ENCODE data around the gene USP25. TPM values are rescaled to one million over a fixed set of nuclear protein-coding genes. Genes with fewer than 3 reads are reported as not detected.

USP25 gene
- total RNA-seq, 1 donor from 2014 or later = 126 TPM

- no peak for DNase-seq
Measured at GRCh38 chr21:15820327-15820726, 90.5 kb downstream of the USP25 start.

DNA sequence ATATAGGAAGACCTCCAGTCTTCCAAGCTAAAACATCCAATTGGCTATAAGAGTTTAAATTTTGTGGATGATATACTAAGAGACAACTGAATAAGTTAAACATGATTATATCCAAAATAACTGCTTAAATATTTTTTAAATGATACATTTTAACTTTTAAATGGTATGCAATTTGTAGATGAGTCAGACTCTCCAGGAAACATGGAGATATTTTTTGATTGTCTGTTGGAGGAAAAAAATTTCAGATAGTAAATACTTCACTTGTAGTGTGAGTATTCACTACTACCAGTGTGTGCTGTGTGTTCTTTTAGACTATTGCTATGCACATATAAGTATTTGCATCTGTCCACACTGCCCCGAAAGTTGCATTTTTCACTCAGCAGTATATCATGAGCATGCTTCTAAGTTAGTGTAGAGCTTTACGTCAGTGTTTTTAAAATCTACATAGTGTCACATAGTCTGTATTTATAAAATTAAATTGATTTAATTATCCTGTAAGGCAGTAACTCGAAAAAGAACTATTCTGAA, 91.1 kb downstream of the USP25 start:
- no peak for DNase-seq

DNA sequence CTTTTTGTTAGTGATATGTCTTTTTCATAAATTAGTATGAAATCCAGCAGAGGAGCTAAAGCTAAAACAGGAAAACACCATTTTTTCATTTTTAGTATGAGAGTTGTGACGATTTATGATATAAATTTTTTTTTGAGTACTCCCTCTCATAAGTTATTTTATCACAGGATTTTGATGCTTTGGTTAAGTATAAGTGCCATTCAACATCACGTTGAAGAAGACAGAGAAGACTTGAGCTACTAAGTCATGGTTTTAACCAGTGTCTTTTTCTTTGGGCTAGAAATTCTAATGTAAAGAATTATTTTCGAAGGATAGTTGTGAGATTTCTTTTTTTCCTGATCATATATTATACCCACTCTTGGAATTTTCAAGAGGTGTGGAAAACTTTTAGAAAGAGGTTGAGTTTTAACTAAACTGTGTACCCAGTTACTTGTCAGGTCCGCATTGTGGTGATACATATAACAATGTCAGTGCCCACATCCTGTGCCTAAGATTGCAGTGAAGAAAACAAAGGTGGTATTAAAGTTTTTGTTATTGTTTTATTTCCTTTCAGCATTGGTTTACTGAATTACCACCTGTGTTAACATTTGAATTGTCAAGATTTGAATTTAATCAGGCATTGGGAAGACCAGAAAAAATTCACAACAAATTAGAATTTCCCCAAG, 93.8 kb downstream of the USP25 start:
- no peak for DNase-seq

- no peak for DNase-seq
Measured at GRCh38 chr21:15825700-15826099, 95.9 kb downstream of the USP25 start.

- no peak for DNase-seq
Measured at GRCh38 chr21:15826147-15826780, 96.5 kb downstream of the USP25 start.

- DNase-seq = no peak
Measured at GRCh38 chr21:15826908-15827601, 97.3 kb downstream of the USP25 start.

DNA sequence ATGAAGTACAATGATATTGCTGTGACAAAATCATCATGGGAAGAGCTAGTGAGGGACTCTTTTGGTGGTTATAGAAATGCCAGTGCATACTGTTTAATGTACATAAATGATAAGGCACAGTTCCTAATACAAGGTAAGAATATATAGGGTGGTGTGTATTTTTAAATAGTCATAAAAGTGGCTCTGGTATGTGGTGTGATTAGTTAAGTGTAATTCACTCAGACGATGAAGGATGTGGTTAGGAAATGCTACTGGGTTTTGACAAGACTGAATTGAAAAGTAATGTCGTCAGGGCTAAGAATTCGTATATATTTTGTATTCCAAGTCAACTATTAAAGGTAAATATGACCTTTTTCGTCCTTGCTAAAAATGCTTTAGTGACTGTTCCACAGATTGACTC, 101.7 kb downstream of the USP25 start:
- no peak for DNase-seq

GRCh38 chr21:15837645-15838044, 107.9 kb downstream of the USP25 start:
- DNase-seq = no peak

GRCh38 chr21:15839026-15839425, 109.2 kb downstream of the USP25 start:
- no peak for DNase-seq

DNA sequence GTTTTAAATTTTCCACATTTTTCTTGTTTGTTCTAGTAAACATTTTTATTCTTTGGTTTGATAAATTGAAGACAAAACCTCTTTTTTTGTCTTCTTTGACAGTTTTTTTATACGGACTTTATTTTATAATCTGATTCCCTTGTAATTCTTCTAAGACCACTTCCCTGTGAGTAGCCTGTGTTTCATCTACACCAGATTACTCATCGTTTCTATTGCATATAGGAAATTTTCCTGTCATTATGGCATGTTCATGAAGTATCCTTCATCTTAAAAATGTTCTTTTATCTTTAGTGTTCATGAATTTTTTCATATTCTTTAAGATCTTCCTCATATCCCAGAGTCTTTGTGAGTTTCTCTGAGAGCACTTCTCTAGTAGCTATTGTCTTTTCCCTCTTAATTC, 109.8 kb downstream of the USP25 start:
- DNase-seq = no peak

DNA sequence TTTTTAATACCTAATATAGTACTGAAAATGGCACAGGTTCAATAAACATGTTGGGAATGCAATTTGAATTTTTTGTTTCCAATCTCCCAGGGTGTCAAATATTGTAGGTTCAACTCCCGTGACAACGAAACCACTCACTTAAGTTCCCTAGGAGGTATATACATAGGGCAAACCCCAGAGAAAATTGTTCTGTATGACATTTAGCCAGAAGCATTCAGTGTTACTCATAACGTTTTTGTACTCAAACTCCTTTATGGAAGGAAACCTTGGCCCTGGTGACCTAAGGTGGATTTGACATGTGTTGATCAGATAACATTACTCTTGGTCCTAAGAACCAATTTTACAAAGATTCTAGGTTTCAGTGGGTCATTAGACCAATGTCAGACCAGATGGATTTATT, 110.6 kb downstream of the USP25 start:
- DNase-seq = no peak

GRCh38 chr21:15841856-15842564, 112.2 kb downstream of the USP25 start:
- no peak for DNase-seq

DNA sequence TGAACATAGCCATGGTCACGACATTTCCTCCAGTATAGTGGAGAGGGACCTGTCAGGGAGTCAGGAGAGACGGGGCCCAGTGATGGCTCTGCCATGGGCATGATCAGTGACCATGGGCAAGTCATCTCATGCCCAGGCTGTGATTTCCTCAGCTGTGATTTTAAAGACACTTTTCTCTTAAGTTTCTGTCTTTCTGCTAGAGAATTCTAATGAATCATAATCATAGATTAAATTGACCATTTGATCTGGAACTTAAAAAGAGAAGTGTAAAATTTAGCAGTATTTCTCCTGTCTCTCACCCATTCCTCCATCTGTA, 112.7 kb downstream of the USP25 start:
- no peak for DNase-seq

- no peak for DNase-seq
Measured at GRCh38 chr21:15843766-15844165, 114.0 kb downstream of the USP25 start.

GRCh38 chr21:15848634-15849560, 119.1 kb downstream of the USP25 start:
- DNase-seq = no peak

DNA sequence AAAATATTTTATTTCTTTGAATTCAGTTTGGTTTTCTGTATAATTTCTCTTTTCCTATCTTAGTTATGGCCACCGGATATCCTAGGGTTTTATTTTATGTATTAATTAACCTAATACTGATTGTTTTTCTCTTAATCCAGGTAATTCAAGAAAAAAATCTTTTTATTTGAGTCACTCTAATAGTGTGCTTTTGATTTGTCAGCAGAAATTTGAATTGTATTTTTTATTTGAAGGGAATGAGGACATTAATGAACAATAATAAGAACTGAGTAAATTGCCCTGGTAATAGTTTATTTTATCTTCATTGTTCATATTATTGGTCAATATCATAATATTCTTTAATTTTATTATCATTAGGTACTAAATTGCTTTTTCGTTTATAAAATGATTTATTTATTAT, 120.1 kb downstream of the USP25 start:
- DNase-seq = no peak

GRCh38 chr21:15850645-15851044, 120.9 kb downstream of the USP25 start:
- no peak for DNase-seq

GRCh38 chr21:15852146-15852545, 122.4 kb downstream of the USP25 start:
- DNase-seq = no peak

DNA sequence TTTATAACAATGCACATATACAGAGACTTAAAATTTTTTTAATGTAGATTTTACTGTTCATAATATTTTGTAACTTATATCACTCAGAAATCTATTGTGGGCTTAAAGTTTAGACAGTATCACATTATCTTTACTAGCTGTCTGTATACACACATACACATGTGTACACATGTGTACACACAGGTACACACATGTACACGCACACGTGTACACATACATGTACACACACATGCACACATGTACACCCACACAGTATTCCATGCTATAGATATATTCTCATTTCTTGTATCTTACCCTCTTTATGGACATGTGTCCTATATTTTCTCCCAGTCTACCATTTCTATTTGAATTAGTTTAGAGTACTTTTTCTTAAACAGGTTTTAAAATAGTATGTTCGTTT, 123.3 kb downstream of the USP25 start:
- DNase-seq = no peak

GRCh38 chr21:15856813-15857212, 127.0 kb downstream of the USP25 start:
- no peak for DNase-seq

DNA sequence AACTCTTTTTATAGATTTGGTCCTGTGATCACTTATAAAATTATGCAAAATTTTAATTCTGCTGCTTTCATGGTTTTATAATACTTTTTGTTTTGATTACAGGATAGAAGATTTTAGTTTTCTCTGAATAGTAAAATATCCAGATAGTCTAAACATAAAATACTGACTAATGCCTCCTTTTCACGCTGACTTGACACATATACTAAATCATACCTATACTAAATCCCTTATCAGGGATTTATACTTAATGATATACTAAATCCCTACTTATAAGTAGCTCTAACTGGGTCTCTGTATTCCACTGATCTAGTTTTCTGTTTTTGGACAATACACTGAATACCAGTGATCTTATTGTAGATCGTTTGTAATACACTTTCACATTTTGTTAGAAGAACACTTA, 128.0 kb downstream of the USP25 start:
- no peak for DNase-seq

GRCh38 chr21:15860541-15860940, 130.8 kb downstream of the USP25 start:
- no peak for DNase-seq
